Keratinocyte (primary cell): ENCODE results near the gene IARS1. TPM values are rescaled to one million over a fixed set of nuclear protein-coding genes. Genes with fewer than 3 reads are reported as not detected.

Experiments used
- DNase-seq: peaks from one replicate; pipeline ENCODE4 v3.0.0-alpha.2; 2011; ENCODE audit warnings: low read depth, missing footprints, low spot score
- FAIRE-seq: peaks from 2 replicates; lab custom pipeline; 2011; peaks lifted over from hg19 to GRCh38; lab: Jason Lieb, UNC
- H2AFZ ChIP-seq: 2 replicates; pipeline ENCODE4 v1.6.0; 2012; ENCODE audit warnings: low read length, control low read depth, inconsistent platforms; ENCODE audit not compliant: control insufficient read depth
- H3K27ac ChIP-seq: 2 replicates; pipeline ENCODE4 v1.5.1; 2011; ENCODE audit warnings: low read length; ENCODE audit not compliant: control insufficient read depth, insufficient read depth
- H3K27me3 ChIP-seq: 3 replicates; pipeline ENCODE4 v1.6.0; 2011; ENCODE audit warnings: low read length; ENCODE audit not compliant: control insufficient read depth, insufficient read depth; ENCODE audit errors: extremely low read depth
- H3K36me3 ChIP-seq, 2 experiments: 2 replicates in 1 of 2; 3 replicates in 1 of 2; pipeline ENCODE4 v1.5.1; 2011; ENCODE audit warnings: low read length in 2 of 2, mild to moderate bottlenecking in 1 of 2; ENCODE audit not compliant: control insufficient read depth in 2 of 2, insufficient read depth in 2 of 2; ENCODE audit errors: extremely low read depth in 1 of 2
- H3K4me1 ChIP-seq: 3 replicates; pipeline ENCODE4 v1.5.1; 2011; ENCODE audit warnings: low read length; ENCODE audit not compliant: control insufficient read depth, insufficient read depth; ENCODE audit errors: extremely low read depth
- H3K4me2 ChIP-seq: 3 replicates; pipeline ENCODE4 v1.6.0; 2011; ENCODE audit warnings: low read depth, low read length; ENCODE audit not compliant: control insufficient read depth, insufficient read depth; ENCODE audit errors: extremely low read depth
- H3K4me3 ChIP-seq, 3 experiments: fragments of 200-600 bp in 1 of 3; sonication (generic) in 1 of 3; 2 replicates in 2 of 3; 3 replicates in 1 of 3; pipeline ENCODE4 v1.5.1; 2011 to 2016; ENCODE audit warnings: low read length in 3 of 3, mild to moderate bottlenecking in 3 of 3, control low read depth in 2 of 3, inconsistent platforms in 1 of 3, low read depth in 1 of 3, mixed read lengths in 1 of 3, mixed run types in 1 of 3, moderate library complexity in 1 of 3; ENCODE audit not compliant: control insufficient read depth in 2 of 3, insufficient read depth in 2 of 3; ENCODE audit errors: extremely low read depth in 1 of 3
- H3K79me2 ChIP-seq: 2 replicates; pipeline ENCODE4 v1.6.0; 2012; ENCODE audit warnings: low read length; ENCODE audit not compliant: control insufficient read depth, insufficient read depth
- H3K9ac ChIP-seq: 3 replicates; pipeline ENCODE4 v1.6.0; 2011; ENCODE audit warnings: low read length; ENCODE audit not compliant: control insufficient read depth, insufficient read depth; ENCODE audit errors: extremely low read depth
- H3K9me1 ChIP-seq: 3 replicates; pipeline ENCODE4 v1.6.0; 2011; ENCODE audit warnings: low read length; ENCODE audit not compliant: control insufficient read depth, insufficient read depth; ENCODE audit errors: extremely low read depth
- H3K9me3 ChIP-seq: 2 replicates; pipeline ENCODE4 v1.5.1; 2012; ENCODE audit warnings: low read depth, low read length; ENCODE audit not compliant: control insufficient read depth
- H4K20me1 ChIP-seq: 3 replicates; pipeline ENCODE4 v1.6.0; 2011; ENCODE audit warnings: low read length; ENCODE audit not compliant: control insufficient read depth, insufficient read depth; ENCODE audit errors: extremely low read depth
- EZH2 ChIP-seq: IDR thresholded peaks from one replicate; pipeline ENCODE4 v1.6.1; 2012; ENCODE audit warnings: inconsistent platforms, mild to moderate bottlenecking, low read length, moderate library complexity
- dilution Hi-C: fragments of 300-500 bp; cut with MboI; formaldehyde crosslinking; loops from one replicate; pipeline ENCODE4 v1.7.0; 2020; ENCODE audit warnings: low sequenced_read_pairs; ENCODE audit not compliant: extremely low pct_ligation_motif_present
- polyA plus RNA-seq, 5 experiments: library from polyadenylated mRNA; depleted of rRNA in 3 of 5; stranded (reverse) in 3 of 5; stranded (forward) in 1 of 5; unstranded in 1 of 5; fragments of >200 nt; gene quantifications; 1 replicate in 1 of 5; 2 replicates in 3 of 5; 3 replicates in 1 of 5; pipeline versions ENCODE4 v1.2.1 to v1.2.3, GENCODE V29; 2011 to 2012; ENCODE audit warnings: missing spikeins in 2 of 5, low read depth in 1 of 5, low replicate concordance in 1 of 5
- TF ChIP-seq, protein P1 (sequence below), 3 experiments: IDR thresholded peaks in 1 of 3; conservative IDR thresholded peaks in 1 of 3; optimal IDR thresholded peaks in 1 of 3; 2 replicates in 2 of 3; 3 replicates in 1 of 3; pipeline versions ENCODE3 to v1.5.1; 2011; ENCODE audit warnings: low read length in 3 of 3, mild to moderate bottlenecking in 3 of 3, moderate library complexity in 2 of 3, control low read depth in 1 of 3, inconsistent platforms in 1 of 3; ENCODE audit not compliant: insufficient read depth in 2 of 3; ENCODE audit errors: extremely low read depth in 1 of 3

The IARS1 gene
- polyA plus RNA-seq, 1 donor (not counting 4 experiments of a cell fraction or from before 2014, with no cell fraction given), result 88.4 TPM

DNA sequence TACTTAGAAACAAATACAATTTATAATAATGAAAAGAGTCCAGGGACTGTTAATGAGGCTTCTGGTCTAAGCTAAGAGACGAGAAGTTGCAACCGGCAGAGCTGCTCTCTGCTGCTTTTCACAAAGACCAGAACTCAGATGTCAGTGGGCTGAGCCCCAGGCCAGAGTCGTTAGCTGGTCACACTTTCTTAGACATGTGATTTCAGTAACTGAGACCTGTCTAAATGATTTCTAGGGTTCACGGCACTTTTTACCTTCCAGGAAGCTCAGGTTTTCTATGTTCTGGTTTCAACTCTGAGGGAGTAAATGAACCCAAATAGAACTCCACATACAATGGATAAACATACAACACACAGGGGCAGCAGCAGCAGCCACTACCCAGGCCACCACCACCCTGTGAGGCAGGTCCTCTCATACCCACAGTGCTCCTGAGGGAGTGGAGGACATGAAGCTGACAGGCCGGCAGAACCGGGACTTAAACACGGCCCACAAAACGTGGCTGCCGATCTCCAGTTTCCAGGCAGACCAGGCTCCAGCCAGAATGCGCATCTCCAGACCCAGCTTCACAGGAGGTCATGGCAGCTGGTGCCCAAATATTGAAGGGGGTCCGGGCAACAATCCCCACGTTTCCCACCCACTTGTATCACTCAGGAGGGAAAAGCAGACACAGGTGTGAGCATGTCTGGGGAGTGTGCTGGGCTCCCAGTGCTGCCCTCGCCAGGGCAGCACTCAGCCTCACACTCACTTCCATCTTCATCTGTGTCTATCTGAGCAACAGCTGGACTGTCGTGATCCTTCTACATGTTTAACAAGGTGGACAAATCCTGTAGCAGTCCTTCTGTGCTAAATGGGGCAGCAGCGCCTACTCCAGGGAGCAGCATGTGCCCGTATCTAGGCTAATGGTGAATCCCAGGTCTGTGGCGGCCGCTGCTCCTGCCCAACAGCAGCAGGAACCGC is 38.8 kb downstream of the IARS1 start:
- Histone ChIP-seq H3K9ac (no peak overlapping the region), H3K9me1 (no peaks in the 10 kb centered on the region), H3K27ac (no peak overlapping the region), H2AFZ (no peak overlapping the region), H3K4me1 (no peaks in the 10 kb centered on the region), H3K27me3 (no peaks in the 10 kb centered on the region), H4K20me1 (no peaks in the 10 kb centered on the region), H3K4me2 (no peak overlapping the region), H3K79me2 (no peaks in the 10 kb centered on the region), H3K9me3 (no peaks in the 10 kb centered on the region), H3K36me3 (peaks cover 53% of the 10 kb centered on the region in 2 experiments), H3K4me3 (no peak overlapping the region)
- FAIRE-seq (no peak), DNase-seq (no peak)
- TF ChIP-seq, protein P1, sequence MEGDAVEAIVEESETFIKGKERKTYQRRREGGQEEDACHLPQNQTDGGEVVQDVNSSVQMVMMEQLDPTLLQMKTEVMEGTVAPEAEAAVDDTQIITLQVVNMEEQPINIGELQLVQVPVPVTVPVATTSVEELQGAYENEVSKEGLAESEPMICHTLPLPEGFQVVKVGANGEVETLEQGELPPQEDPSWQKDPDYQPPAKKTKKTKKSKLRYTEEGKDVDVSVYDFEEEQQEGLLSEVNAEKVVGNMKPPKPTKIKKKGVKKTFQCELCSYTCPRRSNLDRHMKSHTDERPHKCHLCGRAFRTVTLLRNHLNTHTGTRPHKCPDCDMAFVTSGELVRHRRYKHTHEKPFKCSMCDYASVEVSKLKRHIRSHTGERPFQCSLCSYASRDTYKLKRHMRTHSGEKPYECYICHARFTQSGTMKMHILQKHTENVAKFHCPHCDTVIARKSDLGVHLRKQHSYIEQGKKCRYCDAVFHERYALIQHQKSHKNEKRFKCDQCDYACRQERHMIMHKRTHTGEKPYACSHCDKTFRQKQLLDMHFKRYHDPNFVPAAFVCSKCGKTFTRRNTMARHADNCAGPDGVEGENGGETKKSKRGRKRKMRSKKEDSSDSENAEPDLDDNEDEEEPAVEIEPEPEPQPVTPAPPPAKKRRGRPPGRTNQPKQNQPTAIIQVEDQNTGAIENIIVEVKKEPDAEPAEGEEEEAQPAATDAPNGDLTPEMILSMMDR (optimal IDR thresholded peaks at IDR 0.05 in 1 of 3, IDR thresholded peaks at IDR 0.05 in 1 of 3, conservative IDR thresholded peaks at IDR 0.05 in 1 of 3; ENCODE audit: extremely low read depth in 1 of 3, insufficient read depth in 2 of 3, low read length in 3 of 3), result no peak
- no peak for TF ChIP-seq EZH2
- dilution Hi-C loops, result no loop called here

DNA sequence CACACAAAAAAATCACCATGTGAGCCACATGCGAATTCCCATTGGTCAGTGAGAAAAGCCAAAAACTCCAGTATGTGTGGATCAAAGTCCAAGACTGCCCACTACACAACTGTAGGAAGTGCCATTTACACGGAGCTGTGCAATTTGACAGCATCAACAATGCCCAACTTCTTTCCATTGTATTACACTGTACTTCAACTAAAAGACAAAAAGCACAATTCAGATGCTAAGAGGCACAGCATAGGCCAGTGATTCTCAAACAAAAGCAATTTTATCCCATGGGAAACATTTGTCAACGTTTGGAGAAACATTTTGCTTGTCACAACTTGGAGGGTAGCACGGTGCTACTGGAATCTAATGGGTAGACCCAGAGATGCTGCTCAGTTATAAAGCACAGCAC is 39.8 kb downstream of the IARS1 start:
- FAIRE-seq, result no peak
- TF ChIP-seq, protein P1 (optimal IDR thresholded peaks at IDR 0.05 in 1 of 3, IDR thresholded peaks at IDR 0.05 in 1 of 3, conservative IDR thresholded peaks at IDR 0.05 in 1 of 3; ENCODE audit: extremely low read depth in 1 of 3, insufficient read depth in 2 of 3, low read length in 3 of 3), result no peak
- TF ChIP-seq EZH2, result no peak

More for the DNA sequence above, 39.8 kb downstream of the IARS1 start:
- no peak for DNase-seq
- no peak overlapping the region for H3K27ac ChIP-seq
- no peaks in the 10 kb centered on the region for H4K20me1 ChIP-seq
- H3K4me1 ChIP-seq, result no peaks in the 10 kb centered on the region
- H3K79me2 ChIP-seq, result no peaks in the 10 kb centered on the region
- no peak overlapping the region for H3K9ac ChIP-seq
- H3K27me3 ChIP-seq, result no peaks in the 10 kb centered on the region
- H3K4me2 ChIP-seq, result no peak overlapping the region
- no peak overlapping the region for H2AFZ ChIP-seq
- no peaks in the 10 kb centered on the region for H3K9me3 ChIP-seq
- H3K9me1 ChIP-seq, result no peaks in the 10 kb centered on the region
- H3K36me3 ChIP-seq, result peaks cover 49% of the 10 kb centered on the region in 2 experiments
- no peak overlapping the region for H3K4me3 ChIP-seq
- dilution Hi-C loops, result no loop called here
